Measurements from ENCODE around the gene LNP1.
"Not testable (repeated sequence)": the region's sequence is repeated elsewhere in the genome, so short reads cannot be mapped to it uniquely, and the experiment has no call there.

LNP1 gene

GRCh38 chr3:100463002-100463401 is 61.7 kb downstream of the LNP1 start:
- H3K4me3 ChIP-seq (ENCODE audit: low read depth, low read length) = no peak overlapping the region
- peak; percentile 58; the same call in 1 of the 2 replicates for TF ChIP-seq CTCF (IDR thresholded peaks at IDR 0.05; ENCODE audit: borderline replicate concordance, insufficient read depth, low read depth, low read length)

DNA sequence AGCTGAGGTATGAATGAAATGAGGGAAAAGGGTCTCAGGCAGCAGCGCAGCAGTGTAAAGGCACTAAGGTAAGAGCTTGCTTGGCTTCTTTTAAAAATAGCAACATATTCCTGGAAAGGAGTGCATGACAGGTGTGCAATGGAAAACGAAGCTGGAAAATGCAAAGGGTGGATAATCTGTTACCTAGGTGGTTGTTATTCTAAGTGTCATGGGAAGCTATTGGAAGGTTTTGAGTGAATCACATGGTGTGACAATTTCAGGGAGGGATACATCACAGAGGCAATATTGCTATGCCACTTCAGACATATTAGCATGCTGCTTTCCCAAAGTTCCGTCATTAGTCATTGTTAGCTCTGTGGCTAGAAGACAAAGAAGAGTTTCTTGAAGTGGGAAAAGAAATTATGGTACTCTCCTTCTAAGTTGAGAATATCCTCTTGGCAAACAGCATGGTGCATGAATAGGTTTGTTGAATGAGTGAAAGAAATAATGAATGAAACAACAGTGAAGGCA is 62.4 kb downstream of the LNP1 start:
- no peak overlapping the region for H3K4me3 ChIP-seq (ENCODE audit: low read depth, low read length)
- TF ChIP-seq CTCF (IDR thresholded peaks at IDR 0.05; ENCODE audit: borderline replicate concordance, insufficient read depth, low read depth, low read length) = no peak

DNA sequence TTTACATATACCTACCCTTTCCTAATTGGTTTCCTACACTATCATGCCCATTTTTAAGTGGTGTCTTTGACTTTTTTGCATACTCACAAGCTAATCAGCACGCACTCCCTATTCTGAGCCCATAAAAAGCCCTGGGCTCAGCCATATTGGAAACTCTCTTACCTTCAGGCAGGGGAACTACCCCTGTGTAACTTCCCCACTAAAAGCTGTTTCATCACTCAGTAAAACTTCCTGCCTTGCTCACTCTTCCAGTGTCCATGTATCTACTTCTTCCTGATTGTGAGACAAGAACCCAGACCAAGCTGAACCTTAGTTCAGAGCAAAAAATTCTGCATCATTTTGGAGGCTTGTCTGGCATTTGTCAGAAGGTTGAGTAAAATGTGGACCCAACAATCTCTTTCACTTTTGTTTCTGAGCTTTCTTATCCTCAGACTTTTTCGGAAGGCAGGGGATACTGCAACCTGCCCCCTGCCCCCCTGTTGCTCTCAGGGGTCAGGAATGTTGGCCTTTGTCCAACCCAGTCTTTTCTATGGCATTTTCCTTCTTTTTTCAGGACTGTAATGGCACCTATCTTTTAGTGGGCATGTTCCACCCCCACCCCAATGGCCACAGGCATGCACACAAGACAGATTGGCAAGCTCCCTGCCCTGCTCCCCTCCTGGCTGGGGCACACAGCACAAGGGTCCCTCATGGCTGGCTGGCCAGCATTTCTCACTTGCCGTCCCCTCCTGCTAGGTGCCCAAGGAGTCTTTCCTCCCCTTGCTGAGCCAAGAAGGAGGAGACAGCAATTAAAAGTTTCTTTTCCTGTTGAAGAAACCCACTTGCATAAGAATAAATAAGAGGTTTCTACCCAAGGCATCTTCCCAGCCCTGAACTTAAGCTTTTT is 64.8 kb downstream of the LNP1 start:
- no peak overlapping the region for H3K4me3 ChIP-seq (ENCODE audit: low read depth, low read length)
- TF ChIP-seq CTCF (IDR thresholded peaks at IDR 0.05; ENCODE audit: borderline replicate concordance, insufficient read depth, low read depth, low read length) = no peak

GRCh38 chr3:100467133-100467532 is 65.8 kb downstream of the LNP1 start:
- no peak for TF ChIP-seq CTCF (IDR thresholded peaks at IDR 0.05; ENCODE audit: borderline replicate concordance, insufficient read depth, low read depth, low read length)

DNA sequence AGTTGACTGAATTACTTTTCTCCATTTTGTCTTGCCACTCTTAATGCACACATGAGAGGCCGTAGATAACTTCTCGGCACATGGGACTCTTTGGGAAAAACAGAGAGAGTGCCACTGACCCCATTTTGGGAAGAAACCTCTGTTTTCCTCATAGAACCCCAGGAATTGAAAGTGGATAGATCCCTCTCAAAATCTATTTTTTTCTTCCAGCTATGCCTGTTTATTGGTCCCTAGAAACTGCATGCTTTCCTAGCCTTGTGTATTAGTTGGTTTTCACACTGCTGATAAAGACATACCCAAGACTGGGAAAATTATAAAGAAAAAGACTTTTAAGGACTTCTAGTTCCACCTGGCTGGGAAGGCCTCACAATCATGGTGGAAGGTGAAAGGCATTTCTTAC is 67.3 kb downstream of the LNP1 start:
- H3K4me3 ChIP-seq (ENCODE audit: low read depth, low read length) = no peak overlapping the region
- no peak for TF ChIP-seq CTCF (IDR thresholded peaks at IDR 0.05; ENCODE audit: borderline replicate concordance, insufficient read depth, low read depth, low read length)

More at GRCh38 chr3:100467133-100467532, 65.8 kb downstream of the LNP1 start:
- H3K4me3 ChIP-seq (ENCODE audit: low read depth, low read length) = no peak overlapping the region

- no peak overlapping the region for H3K4me3 ChIP-seq (ENCODE audit: low read depth, low read length)
- TF ChIP-seq CTCF (IDR thresholded peaks at IDR 0.05; ENCODE audit: borderline replicate concordance, insufficient read depth, low read depth, low read length) = no peak
Measured at GRCh38 chr3:100470951-100471350, 69.6 kb downstream of the LNP1 start.

GRCh38 chr3:100471444-100471843 is 70.1 kb downstream of the LNP1 start:
- TF ChIP-seq CTCF (IDR thresholded peaks at IDR 0.05; ENCODE audit: borderline replicate concordance, insufficient read depth, low read depth, low read length) = no peak
- H3K4me3 ChIP-seq (ENCODE audit: low read depth, low read length) = no peak overlapping the region

DNA sequence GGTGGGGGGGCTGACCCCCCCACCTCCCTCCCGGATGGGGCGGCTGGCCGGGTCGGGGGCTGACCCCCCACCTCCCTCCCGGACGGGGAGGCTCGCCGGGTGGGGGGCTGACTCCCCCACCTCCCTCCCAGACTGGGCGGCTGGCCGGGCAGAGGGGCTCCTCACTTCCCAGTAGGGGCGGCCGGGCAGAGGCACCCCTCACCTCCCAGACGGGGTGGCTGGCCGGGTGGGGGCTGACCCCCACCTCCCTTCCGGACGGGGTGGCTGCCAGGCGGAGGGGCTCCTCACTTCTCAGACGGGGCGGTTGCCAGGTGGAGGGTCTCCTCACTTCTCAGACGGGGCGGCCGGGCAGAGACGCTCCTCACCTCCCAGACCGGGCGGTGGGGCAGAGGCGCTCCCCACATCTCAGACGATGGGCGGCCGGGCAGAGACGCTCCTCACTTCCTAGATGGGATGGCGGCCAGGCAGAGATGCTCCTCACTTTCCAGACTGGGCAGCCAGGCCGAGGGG is 76.6 kb downstream of the LNP1 start:
- not testable (repeated sequence) for H3K4me3 ChIP-seq (ENCODE audit: low read depth, low read length)

- H3K4me3 ChIP-seq (ENCODE audit: low read depth, low read length) = not testable (repeated sequence)
Measured at GRCh38 chr3:100478521-100478920, 77.2 kb downstream of the LNP1 start.

Data from GM12875 (cell line).